RKO (cell line): ENCODE measurements around the gene BZW2.
A peak's percentile ranks its signal among the peaks of the same experiment; 100 is the strongest.
"Not testable (repeated sequence)": the region's sequence is repeated elsewhere in the genome, so short reads cannot be mapped to it uniquely, and the experiment has no call there.

Experiments used
- DNase-seq: peaks from one replicate; pipeline ENCODE4 v3.0.0-alpha.2; 2016; ENCODE audit warnings: low spot score

BZW2 gene

GRCh38 chr7:16670731-16671344, 24.9 kb downstream of the BZW2 start:
- DNase-seq: no peak

- no peak for DNase-seq
Observed at GRCh38 chr7:16671811-16672210, 25.8 kb downstream of the BZW2 start.

DNA sequence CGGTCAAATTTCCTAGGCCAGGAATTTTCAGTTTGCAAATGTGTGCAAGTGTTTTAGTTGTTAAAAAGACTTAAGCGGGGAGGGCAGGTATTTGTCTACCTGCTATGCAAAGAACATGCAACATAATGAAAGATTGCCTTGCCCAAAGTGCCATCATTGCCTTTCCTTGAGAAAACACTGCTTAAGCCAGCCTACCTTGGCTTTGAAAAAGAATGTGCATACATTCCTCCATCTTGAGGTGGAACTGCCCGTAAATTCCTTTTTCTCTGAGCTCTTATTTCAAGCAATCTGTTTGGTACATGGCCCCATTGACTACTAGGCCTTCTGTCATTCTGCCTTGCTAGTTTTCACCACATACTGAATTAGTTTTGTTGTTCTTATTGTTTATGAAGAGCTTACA, 29.3 kb downstream of the BZW2 start:
- no peak for DNase-seq

GRCh38 chr7:16677978-16678494, 32.1 kb downstream of the BZW2 start:
- DNase-seq: no peak

DNA sequence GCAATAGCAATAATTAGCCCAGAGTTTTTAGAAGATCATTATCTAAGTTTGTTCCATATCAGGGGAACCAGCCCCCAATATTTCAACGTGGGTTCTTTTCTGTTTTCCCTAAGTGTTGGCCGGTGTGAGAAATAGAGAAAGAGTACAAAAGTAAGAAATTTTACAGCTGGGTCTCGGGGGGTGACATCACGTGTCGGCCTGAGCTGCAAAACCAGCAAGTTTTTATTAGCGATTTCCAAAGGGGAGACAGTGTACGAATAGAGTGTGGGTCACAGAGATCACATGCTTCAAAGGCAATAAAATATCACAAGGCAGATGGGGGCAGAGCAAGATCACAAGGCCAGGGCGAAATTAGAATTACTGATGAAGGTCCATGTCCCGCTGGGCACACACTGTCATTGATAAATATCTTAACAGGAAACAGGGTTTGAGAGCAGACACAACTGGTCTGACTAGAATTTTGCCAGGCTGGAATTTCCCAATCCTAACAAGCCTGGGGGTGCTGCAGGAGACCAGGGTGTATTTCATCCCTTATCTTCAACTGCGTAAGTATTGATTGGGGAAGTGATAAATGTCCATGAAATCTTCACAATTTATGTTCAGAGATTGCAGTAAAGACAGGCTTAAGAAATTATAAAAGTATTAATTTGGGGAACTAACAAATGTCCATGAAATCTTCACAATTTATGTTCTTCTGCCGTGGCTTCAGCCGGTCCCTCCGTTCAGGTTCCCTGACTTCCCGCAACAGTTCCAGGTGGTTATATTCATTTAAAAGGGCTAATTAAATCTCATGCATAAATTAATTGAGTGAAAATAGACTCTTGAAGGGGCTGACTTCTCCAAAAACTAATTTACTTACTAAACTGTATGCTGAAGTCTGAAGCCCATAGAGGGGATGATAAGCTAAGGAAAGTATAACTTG, 32.9 kb downstream of the BZW2 start:
- DNase-seq: not testable (repeated sequence)

DNA sequence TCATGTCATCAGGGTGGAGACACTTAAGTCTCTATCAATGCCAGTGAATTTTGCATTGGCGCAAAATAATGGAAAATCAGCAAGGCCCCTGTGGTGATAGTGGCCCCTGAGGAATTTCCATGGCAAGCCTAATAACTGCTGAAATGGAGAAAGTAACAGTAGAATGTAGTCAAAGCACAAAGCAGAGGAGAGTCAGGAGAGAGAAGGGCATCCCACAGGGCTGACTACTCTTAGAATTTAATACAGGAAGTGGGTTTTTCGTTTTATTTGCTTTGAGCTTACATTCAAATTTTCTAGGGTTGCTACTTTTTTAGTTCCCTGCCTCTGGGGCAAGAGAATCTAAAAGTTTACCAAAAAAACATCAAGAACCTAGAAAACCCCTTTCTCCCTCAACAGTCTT, 39.0 kb downstream of the BZW2 start:
- DNase-seq: no peak

DNA sequence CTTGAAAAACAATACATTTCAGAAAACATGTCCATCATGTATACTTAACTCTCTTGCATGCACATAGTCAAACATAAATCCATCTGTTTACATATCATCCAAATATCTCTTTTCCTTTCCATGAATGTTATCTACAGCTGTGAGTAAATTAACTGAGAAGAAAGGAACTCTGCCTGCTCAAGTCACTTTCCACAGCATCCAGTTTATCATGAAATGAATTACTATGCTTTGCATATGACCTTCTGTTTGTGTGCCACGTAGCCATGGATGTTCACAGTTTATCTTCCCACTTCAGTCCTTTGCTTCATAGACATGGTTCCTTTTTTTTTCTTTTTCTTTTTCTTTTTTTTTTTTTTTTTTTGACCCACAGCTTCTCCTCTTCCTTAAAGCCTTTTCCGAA, 39.6 kb downstream of the BZW2 start:
- no peak for DNase-seq

DNA sequence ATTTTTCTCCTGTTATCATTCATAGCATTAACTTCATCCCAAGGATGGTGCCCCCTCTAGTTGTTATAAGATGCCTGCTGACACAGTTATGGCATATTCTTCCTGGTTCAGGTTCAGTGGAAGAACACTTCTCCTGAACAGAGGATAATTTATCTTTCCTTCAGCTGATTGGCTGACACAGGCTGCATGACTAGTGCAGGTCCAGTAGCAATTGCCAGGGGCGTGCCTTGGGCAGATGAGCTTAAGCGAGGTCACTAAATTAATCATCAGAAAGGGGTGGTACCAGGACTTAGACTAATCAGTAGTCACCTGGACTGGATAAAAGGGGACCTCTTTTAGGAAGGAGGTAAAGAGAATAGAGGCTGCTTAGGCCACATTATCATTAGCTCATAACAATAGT, 42.3 kb downstream of the BZW2 start:
- DNase-seq: peak; percentile 86

DNA sequence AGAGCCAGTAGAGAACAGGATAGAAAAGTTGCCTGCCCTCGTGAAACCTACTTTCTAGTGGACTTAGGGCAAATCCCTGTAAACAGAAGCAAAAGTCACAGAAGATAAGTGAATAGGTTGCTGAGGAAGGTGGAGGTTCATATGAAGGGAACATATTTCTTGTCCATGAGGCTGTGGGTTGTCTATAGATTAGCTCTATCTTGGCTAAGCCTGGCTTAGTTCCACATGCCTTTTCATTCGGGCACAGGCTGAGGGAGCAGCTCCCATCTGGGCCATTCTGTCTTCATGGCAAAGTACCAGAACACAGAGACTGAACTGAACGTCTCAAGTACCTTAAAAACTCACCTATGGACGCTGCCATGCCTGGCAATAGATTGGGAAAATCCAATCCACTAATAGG, 45.3 kb downstream of the BZW2 start:
- DNase-seq: no peak

GRCh38 chr7:16693601-16694318, 47.8 kb downstream of the BZW2 start:
- no peak for DNase-seq

DNA sequence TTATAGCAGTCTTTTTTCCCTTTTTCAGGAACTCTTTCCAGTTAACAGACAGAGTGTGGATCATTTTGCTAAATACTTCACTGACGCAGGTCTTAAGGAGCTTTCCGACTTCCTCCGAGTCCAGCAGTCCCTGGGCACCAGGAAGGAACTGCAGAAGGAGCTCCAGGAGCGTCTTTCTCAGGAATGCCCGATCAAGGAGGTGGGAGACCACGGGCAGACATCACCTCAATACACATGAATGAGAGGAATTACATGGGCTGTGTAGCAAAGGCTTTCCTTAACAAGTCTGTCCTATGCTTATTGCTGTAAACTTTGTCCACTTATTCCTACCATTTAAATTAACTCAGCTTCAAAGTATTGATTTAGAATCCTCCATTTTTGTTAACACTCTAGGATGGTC, 48.8 kb downstream of the BZW2 start:
- no peak for DNase-seq

DNA sequence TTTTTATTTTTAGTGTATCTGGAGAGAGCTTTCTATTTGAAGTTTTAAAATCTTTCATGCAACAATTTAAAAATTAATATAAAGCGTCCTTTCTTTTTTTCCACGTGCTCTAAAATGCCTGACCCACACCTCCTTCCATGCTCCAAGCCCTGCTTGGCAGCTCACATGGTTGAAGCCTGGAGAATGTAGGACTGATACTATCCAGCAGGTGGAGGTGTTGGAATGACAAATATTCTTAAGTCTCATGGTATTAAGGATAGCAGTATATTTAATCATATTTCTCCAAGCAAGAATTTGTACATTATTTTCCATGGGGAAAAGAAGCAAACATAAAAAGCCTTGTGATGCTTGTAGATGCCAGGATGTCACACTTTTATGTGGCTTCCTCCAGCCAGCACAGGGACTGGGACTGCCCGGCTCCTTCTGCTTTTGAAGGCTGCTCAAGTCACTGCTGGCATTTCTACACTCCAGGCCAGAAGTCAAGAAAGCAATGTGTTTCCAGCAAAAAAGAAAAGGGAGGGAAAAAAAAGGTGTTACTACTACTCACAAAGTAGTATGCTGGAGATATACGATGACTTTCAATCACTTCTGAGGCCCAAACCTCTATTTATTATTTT, 49.7 kb downstream of the BZW2 start:
- DNase-seq: peak; percentile 32

GRCh38 chr7:16697507-16698199, 51.7 kb downstream of the BZW2 start:
- DNase-seq: no peak

- no peak for DNase-seq
Observed at GRCh38 chr7:16698200-16698905, 52.4 kb downstream of the BZW2 start.

DNA sequence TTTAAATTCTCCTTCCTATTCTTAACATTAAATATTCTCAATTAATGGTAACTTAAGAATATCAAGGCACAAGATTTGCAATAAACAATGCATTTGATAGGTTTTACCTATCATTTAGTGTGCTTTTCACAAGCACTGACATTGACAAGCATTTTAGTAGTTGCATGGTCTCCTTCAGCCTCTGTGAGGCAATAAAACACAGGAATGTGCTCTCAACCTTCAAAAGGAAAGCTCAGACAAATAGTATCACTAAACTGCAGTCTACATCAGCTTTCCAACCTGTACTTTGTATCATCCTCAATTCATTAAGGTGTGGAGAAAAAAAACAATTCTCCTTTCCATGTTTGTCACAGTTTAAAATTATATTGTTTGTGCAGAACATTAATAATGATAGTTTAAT, 56.5 kb downstream of the BZW2 start:
- DNase-seq: no peak

DNA sequence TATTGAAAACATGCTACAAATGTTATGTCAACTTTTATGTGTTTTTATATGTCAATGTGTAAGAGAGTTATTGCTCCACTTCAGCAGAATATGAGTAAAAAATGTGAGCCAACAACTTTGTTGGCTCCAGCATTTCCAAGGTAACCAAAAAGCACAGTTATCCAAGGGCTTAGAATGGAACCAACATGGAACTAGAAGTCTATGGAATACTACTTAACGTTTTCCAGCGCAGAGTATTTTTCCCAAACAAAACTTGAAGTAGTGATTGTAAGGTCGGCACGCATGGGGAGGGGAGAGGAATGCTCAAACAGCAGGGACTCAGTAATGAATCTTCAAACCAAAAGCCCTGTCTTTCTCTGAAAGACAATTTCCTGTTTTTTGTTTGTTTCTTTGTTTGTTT, 62.5 kb downstream of the BZW2 start:
- no peak for DNase-seq

DNA sequence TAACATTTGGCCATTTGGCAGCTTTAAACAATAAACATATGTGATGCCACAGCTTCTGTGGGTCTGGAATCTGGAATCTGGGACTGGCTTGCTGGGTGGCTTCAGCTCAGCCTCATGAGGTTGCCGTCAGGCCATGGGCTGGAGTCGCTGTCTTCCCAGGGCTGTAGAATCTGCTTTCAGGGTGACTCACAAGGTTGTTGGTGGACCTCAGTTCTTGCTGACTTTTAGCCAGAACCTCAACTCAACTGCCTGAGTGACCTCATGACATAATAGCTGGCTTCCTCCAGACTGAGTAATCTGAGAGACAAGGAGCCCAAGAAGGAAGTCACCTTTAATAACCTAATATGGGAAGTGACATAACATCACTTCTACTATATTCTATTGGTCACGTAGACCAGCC, 63.0 kb downstream of the BZW2 start:
- peak; percentile 89 for DNase-seq

DNA sequence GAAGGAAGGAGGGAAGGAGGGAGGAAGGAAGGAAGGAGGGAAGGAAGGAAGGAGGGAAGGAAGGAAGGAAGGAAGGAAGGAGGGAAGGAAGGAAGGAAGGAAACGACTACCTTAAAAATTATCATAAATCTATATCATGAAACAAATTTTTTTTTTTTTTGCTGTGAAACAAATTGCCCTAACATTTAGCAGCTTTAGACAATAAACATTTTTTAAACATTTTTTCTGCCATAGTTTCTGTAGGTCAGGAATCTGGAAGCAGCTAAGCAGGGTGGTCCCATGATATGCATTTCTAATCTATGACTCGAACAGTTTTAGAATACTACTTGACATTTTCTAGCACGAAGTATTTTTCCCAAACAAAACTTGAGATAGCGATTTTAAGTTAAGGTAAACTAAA, 64.7 kb downstream of the BZW2 start:
- no peak for DNase-seq

DNA sequence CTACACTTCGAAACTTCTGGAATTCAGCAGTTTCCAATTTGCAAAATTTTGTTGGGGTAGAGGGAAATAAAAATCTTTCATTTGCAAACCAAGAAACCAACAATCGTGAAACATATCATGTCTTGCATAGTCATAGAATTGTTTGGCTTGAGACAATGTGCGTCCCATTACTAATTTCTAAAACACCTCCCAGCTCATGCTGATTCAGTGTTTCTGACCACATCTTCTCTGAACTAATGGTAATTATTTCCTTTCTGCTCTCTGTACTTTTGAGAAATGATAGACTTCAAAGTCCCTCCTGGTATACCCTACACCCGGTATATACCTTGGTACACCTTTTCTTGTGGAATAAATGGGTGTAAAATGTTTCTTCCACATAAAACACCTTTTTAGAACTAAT, 65.7 kb downstream of the BZW2 start:
- peak; percentile 77 for DNase-seq

DNA sequence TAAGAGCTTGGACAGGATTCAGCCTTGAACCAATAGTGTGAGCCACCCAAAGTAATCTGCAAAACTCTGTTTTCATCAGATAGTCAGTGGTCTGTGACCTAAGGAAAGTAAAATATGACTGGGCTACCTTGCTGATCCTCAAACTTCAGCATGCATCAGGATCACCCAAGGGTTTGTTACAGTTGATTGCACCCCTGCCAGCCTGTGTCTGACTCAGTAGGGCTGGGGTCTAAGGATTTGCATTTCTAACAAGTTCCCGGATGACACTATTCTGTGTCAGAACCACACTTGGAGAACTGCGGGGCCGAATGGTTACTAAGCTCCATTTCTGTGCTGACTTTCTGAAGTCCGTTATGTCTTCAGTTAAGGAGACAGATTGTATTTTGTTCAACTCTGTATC, 66.9 kb downstream of the BZW2 start:
- peak; percentile 66 for DNase-seq

- no peak for DNase-seq
Observed at GRCh38 chr7:16715928-16716327, 69.9 kb downstream of the BZW2 start.
